Dendritic cell treated with granulocyte-macrophage colony-stimulating factor and Interleukin-4, amounts not matched to agents 40 ng/mL and 50 ng/mL, for 4 days (primary cell): ENCODE measurements around the gene IMPACT.

ENCODE experiments used
- H3K27ac Mint-ChIP-seq: one replicate; pipeline ENCODE4 v1.8.0; 2022; ENCODE audit warnings: mild to moderate bottlenecking, mixed read lengths
- H3K27me3 Mint-ChIP-seq: one replicate; pipeline ENCODE4 v1.8.0; 2022; ENCODE audit warnings: mild to moderate bottlenecking, mixed read lengths
- H3K36me3 Mint-ChIP-seq: one replicate; pipeline ENCODE4 v1.8.0; 2022; ENCODE audit warnings: low read depth, mixed read lengths
- H3K4me1 Mint-ChIP-seq: one replicate; pipeline ENCODE4 v1.8.0; 2022; ENCODE audit warnings: low read depth, mixed read lengths
- H3K4me3 Mint-ChIP-seq: one replicate; pipeline ENCODE4 v1.8.0; 2022; ENCODE audit warnings: mild to moderate bottlenecking, moderate library complexity, mixed read lengths
- H3K9me3 Mint-ChIP-seq: one replicate; pipeline ENCODE4 v1.8.0; 2022; ENCODE audit warnings: mixed read lengths
- intact Hi-C: fragments of 100-400 bp; cut with micrococcal nuclease; formaldehyde crosslinking; loops from one replicate; pipeline ENCODE4 v1.15.0; 2022

Gene IMPACT

GRCh38 chr18:24443870-24444269 lies 17.4 kb downstream of the IMPACT start:
- no peak overlapping the region for H3K27ac Mint-ChIP-seq
- H3K4me3 Mint-ChIP-seq = no peak overlapping the region
- no peaks in the 10 kb centered on the region for H3K9me3 Mint-ChIP-seq
- peaks cover 20% of the 10 kb centered on the region for H3K4me1 Mint-ChIP-seq
- peaks cover 75% of the 10 kb centered on the region for H3K36me3 Mint-ChIP-seq
- intact Hi-C loops = loop anchor here (5.0 kb wide), 1 partner anchor 77 kb away; no protein-coding TSS in a partner anchor
- H3K27me3 Mint-ChIP-seq = no peaks in the 10 kb centered on the region

GRCh38 chr18:24446453-24446852 lies 20.0 kb downstream of the IMPACT start:
- Mint-ChIP-seq H3K4me3 (no peak overlapping the region), H3K27ac (no peak overlapping the region), H3K36me3 (peaks cover 78% of the 10 kb centered on the region), H3K9me3 (no peaks in the 10 kb centered on the region), H3K4me1 (peaks cover 15% of the 10 kb centered on the region), H3K27me3 (no peaks in the 10 kb centered on the region)
- intact Hi-C loops = loop anchor here (5.0 kb wide), 1 partner anchor 41 kb away; no protein-coding TSS in a partner anchor

GRCh38 chr18:24446953-24447538 lies 20.6 kb downstream of the IMPACT start:
- intact Hi-C loops = loop anchor here (5.0 kb wide), 1 partner anchor 40 kb away; no protein-coding TSS in a partner anchor
- peaks cover 15% of the 10 kb centered on the region for H3K4me1 Mint-ChIP-seq
- no peaks in the 10 kb centered on the region for H3K9me3 Mint-ChIP-seq
- H3K4me3 Mint-ChIP-seq = no peak overlapping the region
- H3K36me3 Mint-ChIP-seq = peaks cover 76% of the 10 kb centered on the region
- H3K27me3 Mint-ChIP-seq = no peaks in the 10 kb centered on the region
- H3K27ac Mint-ChIP-seq = no peak overlapping the region

- Mint-ChIP-seq H3K4me3 (no peak overlapping the region), H3K9me3 (no peaks in the 10 kb centered on the region), H3K27ac (no peak overlapping the region), H3K36me3 (peaks cover 76% of the 10 kb centered on the region), H3K4me1 (peaks cover 15% of the 10 kb centered on the region), H3K27me3 (no peaks in the 10 kb centered on the region)
- intact Hi-C loops = loop anchor here (5.0 kb wide), 1 partner anchor 39 kb away; no protein-coding TSS in a partner anchor
Measured at GRCh38 chr18:24447961-24448360, 21.5 kb downstream of the IMPACT start.

GRCh38 chr18:24456549-24456948 lies 30.1 kb downstream of the IMPACT start:
- H3K27me3 Mint-ChIP-seq = no peaks in the 10 kb centered on the region
- H3K9me3 Mint-ChIP-seq = peaks cover 15% of the 10 kb centered on the region
- H3K4me3 Mint-ChIP-seq = no peak overlapping the region
- H3K4me1 Mint-ChIP-seq = peaks cover 9% of the 10 kb centered on the region
- no peak overlapping the region for H3K27ac Mint-ChIP-seq
- peaks cover 29% of the 10 kb centered on the region for H3K36me3 Mint-ChIP-seq
- intact Hi-C loops = no loop called here

- Mint-ChIP-seq H3K4me1 (peaks cover 33% of the 10 kb centered on the region), H3K36me3 (peaks cover 11% of the 10 kb centered on the region), H3K4me3 (no peak overlapping the region), H3K9me3 (peaks cover 24% of the 10 kb centered on the region), H3K27ac (peak overlapping the region; percentile 64), H3K27me3 (no peaks in the 10 kb centered on the region)
- intact Hi-C loops = no loop called here
Measured at GRCh38 chr18:24459772-24460171, 33.3 kb downstream of the IMPACT start.

GRCh38 chr18:24460388-24460787 lies 33.9 kb downstream of the IMPACT start, which contains the start of gene HRH4:
TSS of gene HRH4 (plus strand) at chr18:24460637. CDS start at chr18:24460729, 92 bp downstream.
- H3K27me3 Mint-ChIP-seq = no peaks in the 10 kb centered on the region
- intact Hi-C loops = no loop called here
- peak within 1 kb of the TSS; percentile 64 for H3K27ac Mint-ChIP-seq
- peaks cover 24% of the 10 kb centered on the region for H3K9me3 Mint-ChIP-seq
- H3K36me3 Mint-ChIP-seq = peaks cover 11% of the 10 kb centered on the region
- H3K4me3 Mint-ChIP-seq = no peak within 1 kb of the TSS
- H3K4me1 Mint-ChIP-seq = peaks cover 39% of the 10 kb centered on the region

GRCh38 chr18:24461996-24462395 lies 35.5 kb downstream of the IMPACT start:
- H3K4me3 Mint-ChIP-seq = peak overlapping the region; percentile 17

GRCh38 chr18:24462838-24463775 lies 36.6 kb downstream of the IMPACT start:
- Mint-ChIP-seq H3K27me3 (no peaks in the 10 kb centered on the region), H3K27ac (peak overlapping the region; percentile 66), H3K9me3 (peaks cover 11% of the 10 kb centered on the region), H3K4me3 (no peak overlapping the region), H3K36me3 (peaks cover 5% of the 10 kb centered on the region), H3K4me1 (peaks cover 57% of the 10 kb centered on the region)
- intact Hi-C loops = no loop called here

More at GRCh38 chr18:24461996-24462395, 35.5 kb downstream of the IMPACT start:
- H3K27ac Mint-ChIP-seq = peak overlapping the region; percentile 66
- peaks cover 19% of the 10 kb centered on the region for H3K9me3 Mint-ChIP-seq
- H3K27me3 Mint-ChIP-seq = no peaks in the 10 kb centered on the region
- H3K36me3 Mint-ChIP-seq = peaks cover 11% of the 10 kb centered on the region
- intact Hi-C loops = no loop called here
- peaks cover 48% of the 10 kb centered on the region for H3K4me1 Mint-ChIP-seq

- H3K9me3 Mint-ChIP-seq = peaks cover 11% of the 10 kb centered on the region
- peak overlapping the region; percentile 39 for H3K27ac Mint-ChIP-seq
- peaks cover 49% of the 10 kb centered on the region for H3K4me1 Mint-ChIP-seq
Measured at GRCh38 chr18:24465486-24465885, 39.0 kb downstream of the IMPACT start.

GRCh38 chr18:24466771-24467170 lies 40.3 kb downstream of the IMPACT start:
- Mint-ChIP-seq H3K4me3 (no peak overlapping the region), H3K9me3 (peaks cover 7% of the 10 kb centered on the region), H3K27ac (no peak overlapping the region)

More at GRCh38 chr18:24465486-24465885, 39.0 kb downstream of the IMPACT start:
- H3K36me3 Mint-ChIP-seq = peaks cover 5% of the 10 kb centered on the region
- H3K27me3 Mint-ChIP-seq = no peaks in the 10 kb centered on the region
- peak overlapping the region; percentile 37 for H3K4me3 Mint-ChIP-seq
- intact Hi-C loops = no loop called here

GRCh38 chr18:24470022-24470618 lies 43.6 kb downstream of the IMPACT start:
- H3K36me3 Mint-ChIP-seq = no peaks in the 10 kb centered on the region
- H3K4me3 Mint-ChIP-seq = no peak overlapping the region
- H3K27ac Mint-ChIP-seq = no peak overlapping the region
- no peaks in the 10 kb centered on the region for H3K9me3 Mint-ChIP-seq
- H3K4me1 Mint-ChIP-seq = peaks cover 37% of the 10 kb centered on the region
- no peaks in the 10 kb centered on the region for H3K27me3 Mint-ChIP-seq
- intact Hi-C loops = no loop called here

More at GRCh38 chr18:24466771-24467170, 40.3 kb downstream of the IMPACT start:
- peaks cover 47% of the 10 kb centered on the region for H3K4me1 Mint-ChIP-seq
- intact Hi-C loops = no loop called here
- H3K36me3 Mint-ChIP-seq = peaks cover 3% of the 10 kb centered on the region
- H3K27me3 Mint-ChIP-seq = no peaks in the 10 kb centered on the region

- Mint-ChIP-seq H3K27ac (no peak overlapping the region), H3K36me3 (no peaks in the 10 kb centered on the region), H3K9me3 (no peaks in the 10 kb centered on the region), H3K27me3 (no peaks in the 10 kb centered on the region), H3K4me3 (no peak overlapping the region), H3K4me1 (peaks cover 32% of the 10 kb centered on the region)
- intact Hi-C loops = no loop called here
Measured at GRCh38 chr18:24470805-24471204, 44.3 kb downstream of the IMPACT start.

- Mint-ChIP-seq H3K36me3 (no peaks in the 10 kb centered on the region), H3K27ac (no peak overlapping the region), H3K27me3 (no peaks in the 10 kb centered on the region), H3K4me3 (no peak overlapping the region), H3K4me1 (peaks cover 20% of the 10 kb centered on the region), H3K9me3 (no peaks in the 10 kb centered on the region)
- intact Hi-C loops = no loop called here
Measured at GRCh38 chr18:24472591-24472990, 46.1 kb downstream of the IMPACT start.
